Activated T-helper 1 cell treated with anti-CD3 and anti-CD28 coated beads, Interleukin-12 subunit alpha, Interleukin-12 subunit beta, Interleukin-2, Interleukin-4 antibody, amounts not matched to agents 30 ng/mL and 10 ng/mL and 1 ng/mL, durations not matched to agents 14 hours and 24 hours and 36 hours (primary cell): ENCODE measurements around the gene AFF3. TPM values are rescaled to one million over a fixed set of nuclear protein-coding genes. Genes with fewer than 3 reads are reported as not detected.

ENCODE experiments used
- DNase-seq: peaks from one replicate; pipeline ENCODE4 v3.0.0; 2021; ENCODE audit warnings: low spot score
- H3K27ac Mint-ChIP-seq: one replicate; pipeline ENCODE4 v1.8.0; 2021; ENCODE audit warnings: mild to moderate bottlenecking, mixed read lengths
- H3K27me3 Mint-ChIP-seq: one replicate; pipeline ENCODE4 v1.8.0; 2022; ENCODE audit warnings: mild to moderate bottlenecking, moderate library complexity, mixed read lengths; ENCODE audit not compliant: insufficient read depth
- H3K36me3 Mint-ChIP-seq: one replicate; pipeline ENCODE4 v1.8.0; 2021; ENCODE audit warnings: low read depth, mixed read lengths
- H3K4me1 Mint-ChIP-seq: one replicate; pipeline ENCODE4 v1.8.0; 2021; ENCODE audit warnings: low read depth, mixed read lengths
- H3K4me3 Mint-ChIP-seq: one replicate; pipeline ENCODE4 v1.8.0; 2021; ENCODE audit warnings: mild to moderate bottlenecking, moderate library complexity, mixed read lengths
- H3K9me3 Mint-ChIP-seq: one replicate; pipeline ENCODE4 v1.8.0; 2021; ENCODE audit warnings: mixed read lengths
- intact Hi-C: fragments of 100-400 bp; cut with micrococcal nuclease; formaldehyde crosslinking; loops from one replicate; pipeline ENCODE4 v1.15.1; 2024
- total RNA-seq: library from RNA; stranded (reverse); gene quantifications from 2 replicates; pipeline ENCODE4 v1.2.3, GENCODE V29; 2022

Gene AFF3
- total RNA-seq, 1 donor from 2014 or later, result 2.4 TPM

DNA sequence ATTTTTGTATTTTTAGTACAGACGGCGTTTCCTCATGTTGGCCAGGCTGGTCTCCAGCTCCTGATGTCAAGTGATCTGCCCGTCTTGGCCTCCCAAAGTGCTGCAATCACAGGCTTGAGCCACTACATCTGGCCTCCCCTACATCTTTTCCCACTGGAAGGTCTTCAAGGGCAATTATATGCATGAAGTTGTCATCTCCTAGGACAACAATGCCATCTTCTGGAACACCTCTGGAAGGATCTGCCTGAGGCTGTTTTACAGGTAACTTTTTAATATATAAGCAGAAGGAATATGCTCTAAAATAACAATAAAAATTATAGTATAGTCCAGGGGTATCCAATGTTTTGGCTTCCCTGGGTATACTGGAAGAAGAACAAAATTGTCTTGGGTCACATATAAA is 321.4 kb downstream of the AFF3 start:
- peaks cover 4% of the 10 kb centered on the region for H3K27me3 Mint-ChIP-seq
- H3K36me3 Mint-ChIP-seq, result no peaks in the 10 kb centered on the region
- H3K27ac Mint-ChIP-seq, result no peak overlapping the region
- DNase-seq, result no peak
- intact Hi-C loops, result loop anchor here (5.0 kb wide), 1 partner anchor 264 kb away; no protein-coding TSS in a partner anchor
- no peaks in the 10 kb centered on the region for H3K4me1 Mint-ChIP-seq
- H3K4me3 Mint-ChIP-seq, result no peak overlapping the region
- H3K9me3 Mint-ChIP-seq, result no peaks in the 10 kb centered on the region

DNA sequence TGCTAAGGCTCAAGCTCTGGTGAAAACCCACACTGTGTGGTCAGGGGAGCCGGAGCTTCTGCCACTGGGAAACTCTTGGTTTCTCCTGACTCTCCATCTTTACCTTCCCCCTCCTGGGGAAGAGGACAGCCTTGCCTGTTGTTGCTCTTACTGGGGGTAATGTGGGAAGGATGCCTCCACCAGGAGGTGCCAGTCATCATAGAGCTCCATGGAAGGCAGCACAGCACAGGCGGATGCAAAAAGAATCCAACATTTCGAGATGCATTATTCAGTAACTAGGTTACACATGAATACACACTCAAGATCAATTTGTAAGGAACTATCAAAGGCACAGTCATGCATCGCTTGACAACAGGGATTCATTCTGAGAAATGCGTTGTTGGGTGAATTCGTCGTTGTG is 322.6 kb downstream of the AFF3 start:
- Mint-ChIP-seq H3K27me3 (peaks cover 4% of the 10 kb centered on the region), H3K9me3 (no peaks in the 10 kb centered on the region), H3K4me1 (no peaks in the 10 kb centered on the region), H3K4me3 (no peak overlapping the region), H3K36me3 (no peaks in the 10 kb centered on the region), H3K27ac (no peak overlapping the region)
- no peak for DNase-seq
- intact Hi-C loops, result loop anchor here (1.0 to 5.0 kb wide), 2 partner anchors 262 to 424 kb away; no protein-coding TSS in a partner anchor

- Mint-ChIP-seq H3K4me1 (no peaks in the 10 kb centered on the region), H3K36me3 (no peaks in the 10 kb centered on the region), H3K27ac (no peak overlapping the region), H3K9me3 (no peaks in the 10 kb centered on the region), H3K27me3 (peaks cover 4% of the 10 kb centered on the region), H3K4me3 (no peak overlapping the region)
- DNase-seq, result no peak
- intact Hi-C loops, result loop anchor here (1.0 kb wide), 1 partner anchor 424 kb away; no protein-coding TSS in a partner anchor
Observed at GRCh38 chr2:99818842-99819241, 323.5 kb downstream of the AFF3 start.

- intact Hi-C loops, result no loop called here
- no peak for DNase-seq
- Mint-ChIP-seq H3K9me3 (no peaks in the 10 kb centered on the region), H3K4me1 (no peaks in the 10 kb centered on the region), H3K27me3 (peaks cover 4% of the 10 kb centered on the region), H3K27ac (no peak overlapping the region), H3K4me3 (no peak overlapping the region), H3K36me3 (no peaks in the 10 kb centered on the region)
Observed at GRCh38 chr2:99816908-99817307, 325.5 kb downstream of the AFF3 start.

GRCh38 chr2:99812426-99812825 is 330.0 kb downstream of the AFF3 start:
- Mint-ChIP-seq H3K27ac (no peak overlapping the region), H3K27me3 (peaks cover 4% of the 10 kb centered on the region), H3K36me3 (no peaks in the 10 kb centered on the region), H3K4me1 (no peaks in the 10 kb centered on the region), H3K9me3 (no peaks in the 10 kb centered on the region), H3K4me3 (no peak overlapping the region)
- intact Hi-C loops, result no loop called here
- DNase-seq, result no peak

DNA sequence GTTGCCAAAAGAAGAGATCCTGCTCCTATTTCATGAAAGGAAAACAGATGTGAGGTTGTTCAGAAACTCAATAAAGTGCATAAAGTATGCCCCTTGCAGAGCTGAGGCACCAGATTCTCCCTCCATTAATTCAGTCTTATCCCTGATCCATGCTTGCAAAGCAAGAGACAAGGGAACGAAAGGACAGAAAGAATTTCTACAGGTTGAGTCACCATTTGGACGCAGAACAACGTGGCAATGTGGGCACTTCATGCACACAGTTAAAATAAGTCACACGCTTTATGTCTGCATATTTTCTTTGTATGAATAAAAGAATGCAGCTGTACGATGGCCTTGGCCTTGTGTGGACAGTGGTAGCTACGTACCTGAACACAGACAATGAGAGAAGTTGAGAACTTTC is 330.8 kb downstream of the AFF3 start:
- H3K4me3 Mint-ChIP-seq, result no peak overlapping the region
- H3K4me1 Mint-ChIP-seq, result no peaks in the 10 kb centered on the region
- H3K36me3 Mint-ChIP-seq, result no peaks in the 10 kb centered on the region
- intact Hi-C loops, result no loop called here
- H3K27me3 Mint-ChIP-seq, result peaks cover under 1% of the 10 kb centered on the region
- DNase-seq, result no peak
- no peaks in the 10 kb centered on the region for H3K9me3 Mint-ChIP-seq
- no peak overlapping the region for H3K27ac Mint-ChIP-seq

GRCh38 chr2:99810225-99810624 is 332.2 kb downstream of the AFF3 start:
- H3K27me3 Mint-ChIP-seq, result no peaks in the 10 kb centered on the region
- H3K4me1 Mint-ChIP-seq, result no peaks in the 10 kb centered on the region
- no peak for DNase-seq
- H3K4me3 Mint-ChIP-seq, result no peak overlapping the region
- no peaks in the 10 kb centered on the region for H3K9me3 Mint-ChIP-seq
- intact Hi-C loops, result no loop called here
- H3K27ac Mint-ChIP-seq, result no peak overlapping the region
- H3K36me3 Mint-ChIP-seq, result no peaks in the 10 kb centered on the region

- Mint-ChIP-seq H3K36me3 (no peaks in the 10 kb centered on the region), H3K27ac (no peak overlapping the region), H3K4me3 (no peak overlapping the region), H3K9me3 (no peaks in the 10 kb centered on the region), H3K27me3 (no peaks in the 10 kb centered on the region), H3K4me1 (no peaks in the 10 kb centered on the region)
- no peak for DNase-seq
- intact Hi-C loops, result no loop called here
Observed at GRCh38 chr2:99809259-99809900, 333.0 kb downstream of the AFF3 start.

- no peak overlapping the region for H3K4me3 Mint-ChIP-seq
- intact Hi-C loops, result no loop called here
- H3K9me3 Mint-ChIP-seq, result no peaks in the 10 kb centered on the region
- no peaks in the 10 kb centered on the region for H3K27me3 Mint-ChIP-seq
- H3K36me3 Mint-ChIP-seq, result no peaks in the 10 kb centered on the region
- no peak for DNase-seq
- no peaks in the 10 kb centered on the region for H3K4me1 Mint-ChIP-seq
- H3K27ac Mint-ChIP-seq, result no peak overlapping the region
Observed at GRCh38 chr2:99808361-99809200, 333.8 kb downstream of the AFF3 start.

DNA sequence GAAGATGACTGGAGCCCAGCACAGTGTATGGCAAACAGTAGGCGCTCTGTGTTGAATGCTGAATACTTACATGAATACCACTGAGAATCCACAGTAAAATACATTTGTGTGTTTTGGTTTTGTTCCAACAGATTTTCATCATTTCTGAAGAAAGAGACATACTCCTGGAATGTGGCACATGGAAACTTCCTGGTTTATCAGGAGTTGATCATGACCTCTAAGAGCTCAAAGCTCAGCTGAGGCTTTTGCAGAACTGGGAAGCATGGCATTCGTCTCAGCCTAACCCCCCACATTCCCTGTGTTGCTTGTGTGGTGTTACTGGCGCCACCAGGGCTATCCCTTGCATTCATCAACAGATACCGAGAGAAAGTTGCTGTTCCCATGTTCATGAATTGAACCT is 335.6 kb downstream of the AFF3 start:
- Mint-ChIP-seq H3K4me1 (no peaks in the 10 kb centered on the region), H3K4me3 (no peak overlapping the region), H3K9me3 (no peaks in the 10 kb centered on the region), H3K27ac (no peak overlapping the region), H3K36me3 (no peaks in the 10 kb centered on the region), H3K27me3 (no peaks in the 10 kb centered on the region)
- intact Hi-C loops, result no loop called here
- no peak for DNase-seq

DNA sequence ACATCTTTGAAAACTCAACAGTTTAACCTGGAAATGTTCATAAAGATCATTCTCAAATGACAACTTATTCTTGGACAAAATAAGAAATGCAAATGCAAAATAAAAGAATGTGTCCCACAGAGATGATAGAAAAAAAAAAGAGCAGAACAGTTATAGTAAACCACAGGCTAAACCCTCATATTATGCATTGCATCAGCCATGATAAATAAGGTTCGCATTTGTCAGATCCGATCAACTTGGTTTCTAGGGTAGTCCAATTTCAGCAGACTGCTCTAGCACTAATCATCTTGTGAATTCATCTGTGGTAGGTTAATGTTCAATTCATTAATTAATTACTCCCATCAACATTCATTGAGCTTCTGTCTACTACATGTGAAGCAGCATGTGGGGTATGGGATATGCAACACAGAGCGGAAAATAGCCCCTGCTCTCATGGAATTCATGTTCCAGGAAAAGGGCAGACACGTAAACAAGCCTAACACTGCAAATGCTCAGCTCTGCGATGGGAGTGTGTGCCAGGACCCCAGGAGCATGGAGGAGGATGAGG is 336.4 kb downstream of the AFF3 start:
- Mint-ChIP-seq H3K4me1 (no peaks in the 10 kb centered on the region), H3K27me3 (no peaks in the 10 kb centered on the region), H3K36me3 (no peaks in the 10 kb centered on the region), H3K4me3 (no peak overlapping the region), H3K9me3 (no peaks in the 10 kb centered on the region), H3K27ac (no peak overlapping the region)
- no peak for DNase-seq
- intact Hi-C loops, result no loop called here

- intact Hi-C loops, result no loop called here
- Mint-ChIP-seq H3K4me3 (no peak overlapping the region), H3K27me3 (peaks cover 2% of the 10 kb centered on the region), H3K9me3 (no peaks in the 10 kb centered on the region), H3K27ac (no peak overlapping the region), H3K4me1 (no peaks in the 10 kb centered on the region), H3K36me3 (no peaks in the 10 kb centered on the region)
- DNase-seq, result no peak
Observed at GRCh38 chr2:99803846-99804245, 338.5 kb downstream of the AFF3 start.

- intact Hi-C loops, result no loop called here
- Mint-ChIP-seq H3K27ac (no peak overlapping the region), H3K27me3 (peaks cover 2% of the 10 kb centered on the region), H3K9me3 (no peaks in the 10 kb centered on the region), H3K36me3 (no peaks in the 10 kb centered on the region), H3K4me3 (no peak overlapping the region), H3K4me1 (no peaks in the 10 kb centered on the region)
- DNase-seq, result no peak
Observed at GRCh38 chr2:99802734-99803133, 339.7 kb downstream of the AFF3 start.
